AG04450 (cell line): ENCODE measurements around the gene TMEM9B. TPM values are rescaled to one million over a fixed set of nuclear protein-coding genes. Genes with fewer than 3 reads are reported as not detected.
"Not testable (repeated sequence)": the region's sequence is repeated elsewhere in the genome, so short reads cannot be mapped to it uniquely, and the experiment has no call there.

ENCODE experiments used
- CTCF ChIA-PET: fragments of 300-600, 350-600 bp; formaldehyde crosslinking; extraction: SDS; loops from one replicate; lab custom pipeline; 2022; ENCODE audit warnings: antibody characterized with exemption, inconsistent platforms; lab: Charles Lee
- POLR2A ChIA-PET: fragments of 350-600 bp; formaldehyde crosslinking; extraction: SDS; loops from one replicate; lab custom pipeline; 2021; ENCODE audit warnings: antibody characterized with exemption, inconsistent platforms; lab: Yijun Ruan, JAX
- DNase-seq: peaks from one replicate; pipeline ENCODE4 v3.0.0-alpha.2; 2011; ENCODE audit warnings: low read depth, low spot score
- H3K27ac ChIP-seq: one replicate; pipeline ENCODE4 v1.5.1; 2012; ENCODE audit warnings: low read depth, low read length, control low read depth
- H3K27me3 ChIP-seq: one replicate; pipeline ENCODE4 v1.6.0; 2012; ENCODE audit warnings: low read length; ENCODE audit not compliant: control insufficient read depth, insufficient read depth
- H3K4me3 ChIP-seq: 2 replicates; pipeline ENCODE4 v1.5.1; 2011; ENCODE audit warnings: mild to moderate bottlenecking, low read depth, low read length, control low read depth
- H3K9me3 ChIP-seq: 2 replicates; pipeline ENCODE4 v1.5.1; 2012; ENCODE audit warnings: low read length; ENCODE audit not compliant: control insufficient read depth, insufficient read depth
- CTCF ChIP-seq: IDR thresholded peaks from 2 replicates; pipeline ENCODE4 v1.5.1; 2011; ENCODE audit warnings: low read depth, low read length, control low read depth, inconsistent platforms
- polyA plus RNA-seq: library from polyadenylated mRNA; depleted of rRNA; stranded (reverse); fragments of >200 nt; gene quantifications from 2 replicates; pipeline ENCODE4 v1.2.3, GENCODE V29; 2011

The TMEM9B gene
- polyA plus RNA-seq, 1 experiment, result 53.9 TPM

GRCh38 chr11:8941341-8942103 is 22.7 kb downstream of the TMEM9B start:
- POLR2A ChIA-PET, result no interaction called here
- TF ChIP-seq CTCF, result no peak
- CTCF ChIA-PET, result interaction anchor here (0.5 to 1.7 kb wide), 4 partner anchors 8 to 196 kb away, joined by 3 to 5 read pairs (median 4); no protein-coding TSS in a partner anchor
- H3K27me3 ChIP-seq, result no peaks in the 10 kb centered on the region
- no peak overlapping the region for H3K4me3 ChIP-seq
- DNase-seq, result no peak
- H3K9me3 ChIP-seq, result no peaks in the 10 kb centered on the region
- no peak overlapping the region for H3K27ac ChIP-seq

GRCh38 chr11:8937659-8938058 is 26.6 kb downstream of the TMEM9B start:
- H3K9me3 ChIP-seq, result no peaks in the 10 kb centered on the region
- POLR2A ChIA-PET, result no interaction called here
- H3K4me3 ChIP-seq, result no peak overlapping the region
- no peaks in the 10 kb centered on the region for H3K27me3 ChIP-seq
- CTCF ChIA-PET, result no interaction called here
- no peak for DNase-seq
- no peak for TF ChIP-seq CTCF
- no peak overlapping the region for H3K27ac ChIP-seq

- Histone ChIP-seq H3K27me3 (no peaks in the 10 kb centered on the region), H3K9me3 (no peaks in the 10 kb centered on the region), H3K27ac (no peak overlapping the region), H3K4me3 (no peak overlapping the region)
- CTCF ChIA-PET, result no interaction called here
- POLR2A ChIA-PET, result interaction anchor here (0.7 kb wide), 1 partner anchor 28 kb away, joined by 3 read pairs; no protein-coding TSS in a partner anchor
- DNase-seq, result no peak
- TF ChIP-seq CTCF, result no peak
These were observed 27.1 kb downstream of the TMEM9B start for GRCh38 chr11:8937159-8937558.

GRCh38 chr11:8935789-8936188 is 28.5 kb downstream of the TMEM9B start:
- DNase-seq, H3K27ac ChIP-seq, H3K27me3 ChIP-seq, H3K9me3 ChIP-seq, H3K4me3 ChIP-seq, POLR2A ChIA-PET: not testable (repeated sequence)
- CTCF ChIA-PET, result interaction anchor here (1.3 kb wide), 1 partner anchor 24 kb away, joined by 3 read pairs; no protein-coding TSS in a partner anchor

- no peak for TF ChIP-seq CTCF
- H3K27ac ChIP-seq, result peak overlapping the region; percentile 63
- POLR2A ChIA-PET, result no interaction called here
- CTCF ChIA-PET, result interaction anchor here (1.3 kb wide), 1 partner anchor 25 kb away, joined by 3 read pairs; no protein-coding TSS in a partner anchor
- H3K27me3 ChIP-seq, result no peaks in the 10 kb centered on the region
- no peak overlapping the region for H3K4me3 ChIP-seq
- DNase-seq, result peak; percentile 58
- H3K9me3 ChIP-seq, result no peaks in the 10 kb centered on the region
These were observed 29.3 kb downstream of the TMEM9B start for GRCh38 chr11:8934742-8935488.
